K562 treated with DMSO at 1 percent for 24 hours (cell line): ENCODE measurements around the gene TOX3. TPM values are rescaled to one million over a fixed set of nuclear protein-coding genes. Genes with fewer than 3 reads are reported as not detected.

Source experiments
- total RNA-seq: library from RNA; unstranded; fragments of 300-600 nt; gene quantifications from 2 replicates; pipeline ENCODE4 v1.2.3, GENCODE V29; 2022; ENCODE audit warnings: low read depth; ENCODE audit not compliant: insufficient read depth

The TOX3 gene
- not detected in 2 replicates for total RNA-seq

GRCh38 chr16:52547004-52547833 lies at the start of gene TOX3:
Gene TOX3, minus strand, starts transcription at chr16:52547143. Its CDS starts 420 bp downstream, at chr16:52546723.

